ENCODE measurements around the gene STAC2.
A peak's percentile ranks its signal among the peaks of the same experiment; 100 is the strongest.

DNA sequence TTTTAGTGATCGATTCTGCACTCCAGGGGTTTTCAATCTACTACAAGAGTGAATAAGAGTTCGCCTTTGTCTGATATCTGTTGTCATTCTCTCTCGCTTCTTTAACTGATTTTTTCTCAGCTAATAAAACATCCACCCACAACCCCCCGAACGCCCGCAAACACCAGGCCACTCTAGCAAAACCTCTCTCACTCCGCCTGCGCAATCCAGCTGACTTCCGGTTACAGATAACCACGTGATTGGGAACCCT is 26.0 kb downstream of the STAC2 start:
- TF ChIP-seq CTCF (IDR thresholded peaks at IDR 0.05) (no peak), POLR2A (IDR thresholded peaks at IDR 0.05) (peak in 1 of 2 donors; percentile 61)

All from vagina (tissue), 2 donors.